DMS53 treated with DMSO at 0.1 percent for 48 hours (cell line): ENCODE results near the gene MED31.
"Not testable (repeated sequence)": the region's sequence is repeated elsewhere in the genome, so short reads cannot be mapped to it uniquely, and the experiment has no call there.

Experiments used
- DNase-seq: peaks from one replicate; lab custom pipeline; 2025; ENCODE audit not compliant: unreplicated experiment; lab: John Stamatoyannopoulos, UW

Gene MED31

DNA sequence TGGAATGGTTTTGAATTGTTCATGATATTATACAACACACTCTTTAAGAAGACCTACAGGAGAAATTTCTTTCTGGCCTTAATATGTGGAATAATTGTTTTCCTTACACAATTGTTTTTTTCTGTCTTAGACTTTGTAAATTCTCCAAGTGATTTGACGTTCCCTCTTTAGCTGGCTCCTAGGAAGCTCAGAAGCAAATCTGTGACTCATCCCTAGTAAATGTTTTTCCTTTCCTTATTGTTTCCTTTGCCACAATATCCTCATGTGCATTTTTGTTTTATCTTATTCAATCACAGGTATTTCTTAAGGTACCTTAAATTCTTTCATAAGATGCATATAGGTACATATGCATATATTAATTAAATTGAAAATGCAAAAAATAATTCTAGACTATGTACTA is 24.4 kb downstream of the MED31 start:
- no peak for DNase-seq

DNA sequence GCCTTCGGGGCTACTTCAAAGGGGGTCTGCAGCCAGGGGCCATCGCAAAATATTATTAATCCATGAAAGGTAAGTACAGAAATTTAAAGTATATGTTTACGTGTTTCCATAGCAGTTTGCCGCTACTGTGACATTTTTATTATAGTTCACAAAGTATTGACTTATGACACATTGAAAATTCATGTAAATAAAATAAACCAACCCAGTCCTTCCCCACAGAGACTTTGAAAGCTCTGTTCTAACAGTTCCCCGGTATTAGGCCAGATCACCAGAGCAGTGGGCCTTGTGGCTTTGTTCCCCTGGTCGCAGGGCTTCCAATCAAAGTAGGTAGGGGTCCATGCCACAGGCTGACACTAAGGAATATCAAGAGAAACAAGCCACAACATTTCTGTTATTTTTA is 24.8 kb downstream of the MED31 start:
- no peak for DNase-seq

DNA sequence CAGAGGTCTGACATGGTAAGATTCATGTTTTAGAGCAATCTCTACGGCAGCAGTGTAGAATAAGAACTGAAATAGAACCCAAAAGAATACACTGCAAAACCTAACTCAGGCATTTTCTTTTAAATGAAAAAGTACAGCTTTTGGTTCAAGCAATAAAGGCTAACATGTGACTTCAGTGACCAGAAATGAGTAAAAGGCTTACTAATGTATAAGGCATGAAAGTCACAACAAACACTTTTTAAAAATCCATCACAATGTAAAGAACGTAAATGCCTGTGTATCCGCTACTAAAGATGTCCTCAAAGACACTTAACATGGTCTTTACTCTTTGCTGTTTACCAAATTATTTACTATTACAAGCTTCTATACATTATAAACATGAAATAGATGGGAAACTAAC is 27.5 kb downstream of the MED31 start:
- DNase-seq = no peak

DNA sequence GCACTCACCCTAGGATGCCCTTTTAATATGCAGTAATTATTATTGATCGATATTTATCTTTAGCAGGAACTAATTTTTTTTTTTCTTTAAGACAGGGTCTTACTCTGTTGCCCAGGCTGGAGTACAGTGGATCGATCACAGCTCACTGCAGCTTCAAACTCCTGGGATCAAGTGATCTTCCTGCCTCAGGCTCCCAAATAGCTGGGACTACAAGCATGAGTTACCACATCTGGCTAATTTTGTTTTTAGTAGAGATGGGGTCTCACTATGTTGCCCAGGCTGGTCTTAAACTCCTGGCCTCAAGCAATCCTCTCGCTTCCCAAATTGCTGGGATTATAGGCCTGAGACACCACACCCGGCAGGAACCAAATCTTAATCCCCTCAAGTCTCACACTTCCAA is 40.2 kb downstream of the MED31 start:
- DNase-seq = no peak

DNA sequence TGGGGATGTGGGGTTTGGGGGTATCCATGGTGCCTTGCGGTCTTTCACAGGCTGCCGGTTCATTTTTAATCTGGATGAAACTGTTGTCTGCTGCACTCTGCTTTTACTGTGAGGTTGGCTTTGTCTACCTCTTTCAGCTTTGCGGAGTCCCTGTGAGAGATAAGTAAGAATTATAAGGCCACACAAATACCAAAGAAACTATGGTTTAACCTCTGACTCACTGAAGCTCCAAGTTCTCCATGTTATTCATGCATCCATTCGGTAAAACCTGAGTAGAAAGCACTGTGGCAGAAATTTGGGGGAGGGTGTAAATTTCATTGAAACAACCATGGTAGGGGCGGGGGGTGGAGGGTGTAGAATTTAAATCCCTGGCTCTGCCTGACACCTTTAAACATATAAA is 41.4 kb downstream of the MED31 start:
- DNase-seq = no peak

DNA sequence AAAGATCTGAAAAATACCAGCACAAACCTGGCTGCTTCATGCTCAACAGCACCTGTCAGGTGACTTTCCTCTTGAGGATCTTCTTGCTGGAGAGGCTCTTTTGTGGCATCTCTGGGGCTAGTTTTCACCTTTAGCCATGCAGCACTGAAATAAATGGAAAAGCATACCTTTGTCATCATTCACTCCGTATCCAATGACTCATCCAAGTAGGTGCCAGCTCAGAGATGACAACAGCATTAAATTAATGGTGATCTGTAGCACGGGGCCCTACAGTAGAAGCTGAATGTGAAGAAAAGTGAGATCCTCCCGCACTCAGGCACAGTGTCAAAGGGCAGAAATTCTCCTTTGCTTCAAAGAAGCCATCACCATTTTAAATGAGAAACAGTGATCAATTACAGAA is 43.1 kb downstream of the MED31 start:
- DNase-seq = no peak

DNA sequence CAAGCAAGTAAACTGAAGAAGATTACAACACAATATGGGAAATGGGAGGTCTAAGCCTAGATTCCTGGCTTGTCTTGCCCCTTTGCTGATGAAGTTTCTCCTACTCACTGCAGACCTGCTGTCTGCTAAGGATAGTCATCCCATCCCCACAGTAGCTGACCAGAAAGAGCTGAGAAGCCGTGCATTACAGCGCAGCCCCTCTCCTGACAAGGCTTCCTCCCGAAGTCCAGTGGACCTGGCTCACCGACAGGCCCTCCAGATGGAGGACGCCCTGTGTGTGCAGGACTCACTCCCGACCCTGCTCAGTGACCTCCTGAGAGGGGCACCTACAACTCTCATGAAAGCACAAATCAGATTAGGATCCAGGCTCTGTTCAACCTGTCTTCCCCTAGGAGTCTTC is 46.3 kb downstream of the MED31 start:
- no peak for DNase-seq

DNA sequence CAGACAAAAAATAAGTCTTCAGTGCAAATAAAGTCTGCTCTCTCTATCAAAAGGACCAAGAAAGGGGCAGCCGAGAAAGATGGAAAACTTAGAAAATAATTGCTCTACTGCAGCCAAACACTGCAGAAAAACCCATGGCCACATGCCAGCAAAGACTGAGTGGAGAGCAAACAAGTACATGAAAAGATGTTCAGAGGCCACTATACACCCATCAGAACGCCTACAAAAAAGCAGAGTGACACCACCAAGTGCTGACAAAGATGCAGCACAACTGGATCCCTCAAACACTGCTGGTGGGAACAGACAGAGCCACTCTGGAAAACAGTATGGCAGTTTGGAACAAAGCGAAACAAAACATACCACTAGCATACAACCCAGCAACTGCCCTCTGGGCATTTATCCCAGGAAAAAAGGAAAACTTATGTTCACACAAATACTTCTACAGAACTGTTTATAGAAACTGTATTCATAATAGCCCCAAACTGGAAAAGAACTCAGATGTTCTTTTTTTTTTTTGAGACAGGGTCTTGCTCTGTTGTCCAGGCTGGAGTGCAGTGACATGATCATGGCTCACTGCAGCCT is 47.6 kb downstream of the MED31 start:
- no peak for DNase-seq

DNA sequence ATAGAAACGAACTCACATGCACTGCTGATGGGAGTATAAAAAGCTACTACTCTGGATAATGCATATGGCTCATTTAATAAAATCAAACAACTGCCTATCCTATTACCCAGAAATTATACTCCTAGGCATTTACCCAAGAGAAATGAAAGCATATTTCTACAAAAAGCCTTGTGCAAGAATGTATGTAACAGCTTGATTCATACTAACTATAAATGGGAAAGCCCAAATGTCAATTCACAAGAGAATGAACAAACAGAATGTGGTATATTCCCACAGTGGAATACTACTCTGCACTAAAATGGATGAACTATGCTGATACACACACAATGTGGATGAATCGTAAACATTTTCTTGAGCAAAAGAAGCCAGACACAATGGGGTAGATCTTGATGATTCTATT is 49.3 kb downstream of the MED31 start:
- DNase-seq = no peak

DNA sequence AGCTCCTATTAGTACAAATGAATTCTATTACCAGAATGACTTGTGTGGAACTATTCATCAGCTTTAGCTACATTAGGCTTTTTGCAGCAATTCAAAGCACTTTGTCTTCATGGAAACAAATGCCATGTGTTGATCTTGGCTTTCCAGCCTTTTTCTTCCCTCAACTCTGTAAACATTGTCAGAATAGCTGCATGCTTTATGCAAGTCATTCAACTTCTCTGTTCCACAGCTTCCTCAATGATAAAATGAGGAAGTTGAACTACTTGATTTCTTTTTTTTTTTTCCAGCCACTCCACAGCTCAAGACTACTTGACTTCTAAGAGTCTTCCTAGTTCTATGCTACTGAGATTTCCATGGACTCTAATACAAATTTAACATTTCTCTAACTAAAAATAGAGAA is 52.0 kb downstream of the MED31 start:
- DNase-seq = no peak

DNA sequence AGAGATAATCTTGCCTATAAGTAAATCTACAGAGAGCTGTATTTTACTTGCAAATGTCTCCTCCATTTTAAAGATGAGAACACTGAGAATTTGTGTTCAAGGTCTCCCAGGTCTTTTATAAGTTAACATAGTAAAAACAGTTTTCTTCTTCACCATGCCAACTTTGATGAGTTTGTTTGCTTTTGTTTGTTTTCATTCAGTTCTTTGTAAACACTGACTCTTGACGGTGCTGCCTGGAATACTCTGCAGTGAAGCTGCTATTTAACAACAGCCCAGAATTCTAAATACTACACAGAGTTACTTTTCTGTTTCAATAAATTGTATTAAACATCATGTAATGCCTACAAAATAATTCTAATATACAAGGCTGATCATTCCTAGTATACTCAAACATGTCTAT is 53.7 kb downstream of the MED31 start:
- no peak for DNase-seq

DNA sequence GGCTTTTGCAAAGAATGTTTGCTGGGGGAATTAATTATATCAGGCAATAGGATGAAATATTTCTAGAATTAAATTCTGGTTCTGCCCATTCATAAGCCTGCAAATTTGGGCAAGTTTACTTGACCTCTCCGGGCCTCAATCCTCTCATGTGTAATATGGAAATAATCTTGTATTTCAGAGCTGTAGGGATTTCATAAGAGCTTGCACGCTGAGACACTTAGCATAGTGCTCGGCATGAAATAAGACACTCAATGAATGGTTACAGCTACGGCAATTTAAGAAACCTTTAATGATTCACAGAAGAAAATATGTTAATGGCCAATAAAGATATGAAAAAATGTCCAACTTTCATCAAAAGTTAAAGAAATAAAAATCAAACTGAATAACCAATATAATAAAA is 54.5 kb downstream of the MED31 start:
- no peak for DNase-seq

DNA sequence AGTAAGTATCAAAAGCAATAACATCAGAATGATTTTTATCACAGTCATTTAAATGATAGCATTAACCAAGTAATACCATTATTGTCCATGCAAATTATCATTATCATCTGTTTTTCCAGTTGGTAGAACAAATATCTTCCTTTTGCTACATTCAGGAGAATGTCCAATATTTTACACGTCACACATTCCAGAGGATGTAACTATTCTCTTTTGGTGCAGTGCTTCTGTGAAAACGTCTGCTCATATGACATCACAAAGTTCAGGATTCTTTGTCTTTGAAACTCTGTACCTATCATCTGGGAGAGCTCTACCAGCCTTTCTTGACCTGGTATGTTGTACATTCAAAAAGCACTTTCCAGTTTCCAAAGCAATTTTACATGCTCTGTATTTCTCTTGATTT is 54.9 kb downstream of the MED31 start:
- DNase-seq = no peak

DNA sequence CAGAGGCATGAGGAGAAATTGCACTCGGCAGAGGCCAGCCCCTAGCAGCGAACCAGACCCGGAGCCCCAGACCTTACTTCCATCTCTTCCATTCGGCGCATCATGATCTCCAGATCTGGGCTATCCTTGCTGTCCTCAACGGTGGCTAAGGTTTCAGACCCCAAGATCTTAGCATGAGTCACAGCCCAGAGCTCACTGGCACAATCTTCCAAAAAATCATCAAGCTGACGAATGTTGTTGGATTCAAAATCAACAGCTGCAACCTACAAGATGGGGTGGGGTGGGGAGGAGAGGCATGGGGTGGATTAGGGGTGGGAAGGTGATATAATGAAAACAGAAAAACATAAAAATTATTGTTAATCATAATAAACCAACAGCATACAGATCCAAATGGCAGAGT is 55.3 kb downstream of the MED31 start:
- DNase-seq = no peak

DNA sequence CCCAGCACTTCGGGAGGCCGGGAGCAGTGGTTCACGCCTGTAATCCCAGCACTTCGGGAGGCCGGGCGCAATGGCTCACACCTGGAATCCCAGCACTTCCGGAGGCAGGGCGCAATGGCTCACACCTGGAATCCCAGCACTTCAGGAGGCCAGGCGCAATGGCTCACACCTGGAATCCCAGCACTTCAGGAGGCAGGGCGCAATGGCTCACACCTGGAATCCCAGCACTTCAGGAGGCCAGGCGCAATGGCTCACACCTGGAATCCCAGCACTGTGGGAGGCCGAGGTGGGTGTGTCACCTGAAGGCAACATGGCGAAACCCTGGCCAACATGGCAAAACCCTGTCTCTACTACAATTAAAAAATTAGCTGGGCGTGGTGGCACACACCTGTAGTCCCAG is 58.0 kb downstream of the MED31 start:
- not testable (repeated sequence) for DNase-seq
